Measurements from ENCODE around the gene CABLES2. TPM values are rescaled to one million over a fixed set of nuclear protein-coding genes. Genes with fewer than 3 reads are reported as not detected.
A peak's percentile ranks its signal among the peaks of the same experiment; 100 is the strongest.

The CABLES2 gene
- total and polyA plus RNA-seq, 4 donors, result 0.92 to 3.2 (median 2.0) TPM

DNA sequence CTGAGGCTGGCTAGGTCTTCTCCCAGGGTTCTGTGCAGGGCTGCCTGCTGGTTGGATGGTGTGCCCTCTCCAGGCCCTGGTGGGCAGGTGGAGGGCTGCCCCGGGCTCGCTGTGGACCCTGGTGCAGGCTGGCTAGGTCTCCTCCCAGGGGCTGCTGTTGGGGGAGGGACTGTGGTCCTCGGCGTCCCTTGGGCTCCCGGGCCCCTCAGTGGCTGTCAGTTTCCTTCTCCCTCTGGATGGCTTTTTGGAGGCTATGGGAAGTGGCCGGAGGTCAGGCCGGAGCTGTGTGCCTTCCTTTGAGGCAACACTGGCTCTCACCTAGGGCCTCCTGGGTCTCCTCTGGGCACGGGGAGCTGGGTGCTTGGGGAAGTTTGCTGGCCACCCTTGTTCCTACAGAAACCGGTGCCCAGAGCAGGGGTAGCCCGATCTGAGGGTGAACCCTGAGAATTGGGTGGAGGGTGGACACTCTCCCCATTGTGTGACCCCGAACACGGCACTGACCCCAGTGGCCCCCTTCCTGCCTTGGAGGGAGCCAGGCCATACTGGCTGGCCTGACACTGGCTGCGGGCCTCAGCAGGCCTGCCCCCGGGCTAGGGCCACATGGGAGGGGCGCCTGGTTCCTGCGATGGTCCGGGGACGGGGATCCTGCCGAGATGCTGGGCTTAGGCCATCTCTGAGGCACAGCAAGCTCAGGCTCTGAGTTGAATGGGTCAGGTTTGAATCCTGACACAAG lies 3.8 kb upstream of the CABLES2 start:
- no peaks in the 10 kb centered on the region for H3K27me3 ChIP-seq (ENCODE audit: control insufficient read depth in 4 of 4, insufficient read depth in 4 of 4, low read length in 3 of 4)
- no peaks in the 10 kb centered on the region for H3K9me3 ChIP-seq (ENCODE audit: control insufficient read depth in 4 of 4, low read length in 3 of 4)
- no peak for DNase-seq (ENCODE audit: low spot score)
- H3K36me3 ChIP-seq (ENCODE audit: control insufficient read depth in 4 of 4, insufficient read depth in 3 of 4, low read depth in 1 of 4, low read length in 3 of 4), result no peaks in the 10 kb centered on the region
- H3K9ac ChIP-seq (ENCODE audit: low read depth in 1 of 2, low read length in 2 of 2), result no peak overlapping the region
- no peak overlapping the region for H3K4me3 ChIP-seq (ENCODE audit: low read depth in 1 of 3, low read length in 3 of 3)
- H3K4me1 ChIP-seq (ENCODE audit: control insufficient read depth in 4 of 4, insufficient read depth in 4 of 4, low read length in 3 of 4), result peaks cover 9 to 28% (median 14%) of the 10 kb centered on the region in 4 donors
- no peak for TF ChIP-seq RXRA (IDR thresholded peaks at IDR 0.05)
- no peak for TF ChIP-seq FOXA2 (IDR thresholded peaks at IDR 0.05)
- no peak for TF ChIP-seq HNF4G (IDR thresholded peaks at IDR 0.05)
- TF ChIP-seq, protein P1, sequence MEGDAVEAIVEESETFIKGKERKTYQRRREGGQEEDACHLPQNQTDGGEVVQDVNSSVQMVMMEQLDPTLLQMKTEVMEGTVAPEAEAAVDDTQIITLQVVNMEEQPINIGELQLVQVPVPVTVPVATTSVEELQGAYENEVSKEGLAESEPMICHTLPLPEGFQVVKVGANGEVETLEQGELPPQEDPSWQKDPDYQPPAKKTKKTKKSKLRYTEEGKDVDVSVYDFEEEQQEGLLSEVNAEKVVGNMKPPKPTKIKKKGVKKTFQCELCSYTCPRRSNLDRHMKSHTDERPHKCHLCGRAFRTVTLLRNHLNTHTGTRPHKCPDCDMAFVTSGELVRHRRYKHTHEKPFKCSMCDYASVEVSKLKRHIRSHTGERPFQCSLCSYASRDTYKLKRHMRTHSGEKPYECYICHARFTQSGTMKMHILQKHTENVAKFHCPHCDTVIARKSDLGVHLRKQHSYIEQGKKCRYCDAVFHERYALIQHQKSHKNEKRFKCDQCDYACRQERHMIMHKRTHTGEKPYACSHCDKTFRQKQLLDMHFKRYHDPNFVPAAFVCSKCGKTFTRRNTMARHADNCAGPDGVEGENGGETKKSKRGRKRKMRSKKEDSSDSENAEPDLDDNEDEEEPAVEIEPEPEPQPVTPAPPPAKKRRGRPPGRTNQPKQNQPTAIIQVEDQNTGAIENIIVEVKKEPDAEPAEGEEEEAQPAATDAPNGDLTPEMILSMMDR (IDR thresholded peaks at IDR 0.05; ENCODE audit: low read depth, low read length, missing input control), result no peak
- no peak for TF ChIP-seq RAD21 (IDR thresholded peaks at IDR 0.05)
- TF ChIP-seq YY1 (IDR thresholded peaks at IDR 0.05), result no peak
- TF ChIP-seq, protein P2, sequence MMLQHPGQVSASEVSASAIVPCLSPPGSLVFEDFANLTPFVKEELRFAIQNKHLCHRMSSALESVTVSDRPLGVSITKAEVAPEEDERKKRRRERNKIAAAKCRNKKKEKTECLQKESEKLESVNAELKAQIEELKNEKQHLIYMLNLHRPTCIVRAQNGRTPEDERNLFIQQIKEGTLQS (IDR thresholded peaks at IDR 0.05), result no peak
- TF ChIP-seq EGR1 (IDR thresholded peaks at IDR 0.05; ENCODE audit: low read depth in 2 of 2), result no peak
- TF ChIP-seq, protein P3, sequence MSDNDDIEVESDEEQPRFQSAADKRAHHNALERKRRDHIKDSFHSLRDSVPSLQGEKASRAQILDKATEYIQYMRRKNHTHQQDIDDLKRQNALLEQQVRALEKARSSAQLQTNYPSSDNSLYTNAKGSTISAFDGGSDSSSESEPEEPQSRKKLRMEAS (IDR thresholded peaks at IDR 0.05), result no peak
- TF ChIP-seq TAF1 (conservative IDR thresholded peaks at IDR 0.05), result no peak
- no peak for TF ChIP-seq ZBTB33 (IDR thresholded peaks at IDR 0.05)
- no peak for TF ChIP-seq NR2F2 (IDR thresholded peaks at IDR 0.05)
- no peak for TF ChIP-seq HNF4A (conservative IDR thresholded peaks at IDR 0.05)
- H3K27ac ChIP-seq (ENCODE audit: low read depth in 1 of 2, low read length in 2 of 2), result no peak overlapping the region
- WGBS, result 89% methylated on average over 19 of the region's 19 CpGs

- Histone ChIP-seq H3K36me3 (ENCODE audit: control insufficient read depth in 4 of 4, insufficient read depth in 3 of 4, low read depth in 1 of 4, low read length in 3 of 4) (no peaks in the 10 kb centered on the region), H3K27ac (ENCODE audit: low read depth in 1 of 2, low read length in 2 of 2) (no peak overlapping the region), H3K9me3 (ENCODE audit: control insufficient read depth in 4 of 4, low read length in 3 of 4) (no peaks in the 10 kb centered on the region), H3K4me1 (ENCODE audit: control insufficient read depth in 4 of 4, insufficient read depth in 4 of 4, low read length in 3 of 4) (peaks cover 13 to 32% (median 20%) of the 10 kb centered on the region in 4 donors), H3K4me3 (ENCODE audit: low read depth in 1 of 3, low read length in 3 of 3) (no peak overlapping the region), H3K27me3 (ENCODE audit: control insufficient read depth in 4 of 4, insufficient read depth in 4 of 4, low read length in 3 of 4) (no peaks in the 10 kb centered on the region), H3K9ac (ENCODE audit: low read depth in 1 of 2, low read length in 2 of 2) (no peak overlapping the region)
- peak; percentile 60 for DNase-seq (ENCODE audit: low spot score)
- 18% methylated on average over 30 of the region's 30 CpGs for WGBS
- TF ChIP-seq GABPA (IDR thresholded peaks at IDR 0.05 in 1 of 2, conservative IDR thresholded peaks at IDR 0.05 in 1 of 2), result no peak
- TF ChIP-seq JUND (IDR thresholded peaks at IDR 0.05), result no peak
- no peak for TF ChIP-seq SP1 (IDR thresholded peaks at IDR 0.05)
- TF ChIP-seq FOXA2 (IDR thresholded peaks at IDR 0.05), result no peak
- TF ChIP-seq, protein P1 (IDR thresholded peaks at IDR 0.05; ENCODE audit: low read depth, low read length, missing input control), result peak; percentile 14
- peak in 1 of 2 donors; percentile 68 for TF ChIP-seq RAD21 (IDR thresholded peaks at IDR 0.05)
These were observed 3.1 kb upstream of the CABLES2 start for GRCh38 chr20:62409931-62410745.

Measured in liver (tissue), 9 donors.